HepG2 (cell line): ENCODE results near the gene ANO6.

Source experiments
- CREB1 ChIP-seq, 2 experiments: fragments of 450-650 bp in 1 of 2; IDR thresholded peaks; 2 replicates each; pipeline ENCODE4 v1.6.1; 2016 to 2017; ENCODE audit warnings: control low read depth in 1 of 2, mild to moderate bottlenecking in 1 of 2, missing compliant biosample characterization in 1 of 2, missing genetic modification characterization in 1 of 2
- TF ChIP-seq, protein P1 (sequence below): sonication (generic); formaldehyde crosslinking; IDR thresholded peaks from 2 replicates; pipeline ENCODE4 v1.5.0; 2020; ENCODE audit warnings: mild to moderate bottlenecking, missing genetic modification reagents, moderate library complexity
- TF ChIP-seq, protein P2 (sequence below): IDR thresholded peaks from 2 replicates; pipeline ENCODE4 v1.6.1; 2016
- TF ChIP-seq, protein P3 (sequence below): sonication (generic); formaldehyde crosslinking; IDR thresholded peaks from 2 replicates; pipeline ENCODE4 v1.4.0; 2020; ENCODE audit warnings: missing genetic modification reagents
- TF ChIP-seq, protein P4 (sequence below): IDR thresholded peaks from 2 replicates; pipeline ENCODE4 v1.6.1; 2012; ENCODE audit warnings: inconsistent platforms

DNA sequence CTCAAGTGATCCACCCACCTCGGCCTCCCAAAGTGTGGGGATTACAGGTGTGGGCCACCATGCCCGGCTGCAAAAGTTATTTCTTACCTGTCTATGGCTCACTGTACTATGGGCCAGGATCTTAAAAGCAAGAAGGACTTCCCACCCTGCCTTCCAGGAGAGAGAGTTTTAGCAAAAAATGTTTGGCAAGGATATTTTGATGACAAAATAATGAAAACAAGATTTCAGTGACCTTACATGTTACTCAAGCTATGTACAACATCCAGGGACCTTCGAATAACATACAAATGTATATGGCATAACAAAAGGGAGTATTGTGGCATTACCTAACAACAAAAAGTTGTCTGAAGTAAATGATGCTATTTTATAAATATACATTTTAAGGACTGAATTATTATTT, 55.1 kb downstream of the ANO6 start:
- TF ChIP-seq, protein P1, sequence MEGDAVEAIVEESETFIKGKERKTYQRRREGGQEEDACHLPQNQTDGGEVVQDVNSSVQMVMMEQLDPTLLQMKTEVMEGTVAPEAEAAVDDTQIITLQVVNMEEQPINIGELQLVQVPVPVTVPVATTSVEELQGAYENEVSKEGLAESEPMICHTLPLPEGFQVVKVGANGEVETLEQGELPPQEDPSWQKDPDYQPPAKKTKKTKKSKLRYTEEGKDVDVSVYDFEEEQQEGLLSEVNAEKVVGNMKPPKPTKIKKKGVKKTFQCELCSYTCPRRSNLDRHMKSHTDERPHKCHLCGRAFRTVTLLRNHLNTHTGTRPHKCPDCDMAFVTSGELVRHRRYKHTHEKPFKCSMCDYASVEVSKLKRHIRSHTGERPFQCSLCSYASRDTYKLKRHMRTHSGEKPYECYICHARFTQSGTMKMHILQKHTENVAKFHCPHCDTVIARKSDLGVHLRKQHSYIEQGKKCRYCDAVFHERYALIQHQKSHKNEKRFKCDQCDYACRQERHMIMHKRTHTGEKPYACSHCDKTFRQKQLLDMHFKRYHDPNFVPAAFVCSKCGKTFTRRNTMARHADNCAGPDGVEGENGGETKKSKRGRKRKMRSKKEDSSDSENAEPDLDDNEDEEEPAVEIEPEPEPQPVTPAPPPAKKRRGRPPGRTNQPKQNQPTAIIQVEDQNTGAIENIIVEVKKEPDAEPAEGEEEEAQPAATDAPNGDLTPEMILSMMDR (CRISPR knock-in tag) = no peak
- TF ChIP-seq, protein P2, sequence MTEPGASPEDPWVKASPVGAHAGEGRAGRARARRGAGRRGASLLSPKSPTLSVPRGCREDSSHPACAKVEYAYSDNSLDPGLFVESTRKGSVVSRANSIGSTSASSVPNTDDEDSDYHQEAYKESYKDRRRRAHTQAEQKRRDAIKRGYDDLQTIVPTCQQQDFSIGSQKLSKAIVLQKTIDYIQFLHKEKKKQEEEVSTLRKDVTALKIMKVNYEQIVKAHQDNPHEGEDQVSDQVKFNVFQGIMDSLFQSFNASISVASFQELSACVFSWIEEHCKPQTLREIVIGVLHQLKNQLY (CRISPR knock-in tag) = no peak
- TF ChIP-seq CREB1 (IDR thresholded peaks at IDR 0.05) = no peak
- no peak for TF ChIP-seq CREB1 (CRISPR knock-in tag; IDR thresholded peaks at IDR 0.05)
- TF ChIP-seq, protein P3, sequence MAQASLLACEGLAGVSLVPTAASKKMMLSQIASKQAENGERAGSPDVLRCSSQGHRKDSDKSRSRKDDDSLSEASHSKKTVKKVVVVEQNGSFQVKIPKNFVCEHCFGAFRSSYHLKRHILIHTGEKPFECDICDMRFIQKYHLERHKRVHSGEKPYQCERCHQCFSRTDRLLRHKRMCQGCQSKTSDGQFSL (CRISPR knock-in tag) = no peak
- TF ChIP-seq, protein P4, sequence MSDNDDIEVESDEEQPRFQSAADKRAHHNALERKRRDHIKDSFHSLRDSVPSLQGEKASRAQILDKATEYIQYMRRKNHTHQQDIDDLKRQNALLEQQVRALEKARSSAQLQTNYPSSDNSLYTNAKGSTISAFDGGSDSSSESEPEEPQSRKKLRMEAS = no peak
